Stimulated activated CD4-positive, alpha-beta T cell treated with anti-CD3 and anti-CD28 coated beads, Interleukin-1b, Interleukin-23, amount 100 ng/mL, for 1 hour (primary cell): ENCODE measurements around the gene OPA3.
A peak's percentile ranks its signal among the peaks of the same experiment; 100 is the strongest.

ENCODE experiments used
- DNase-seq, 2 donors: peaks; one replicate each; pipeline ENCODE4 v3.0.0-alpha.2; 2020; ENCODE audit warnings: low read depth in 2 of 2

Gene OPA3

DNA sequence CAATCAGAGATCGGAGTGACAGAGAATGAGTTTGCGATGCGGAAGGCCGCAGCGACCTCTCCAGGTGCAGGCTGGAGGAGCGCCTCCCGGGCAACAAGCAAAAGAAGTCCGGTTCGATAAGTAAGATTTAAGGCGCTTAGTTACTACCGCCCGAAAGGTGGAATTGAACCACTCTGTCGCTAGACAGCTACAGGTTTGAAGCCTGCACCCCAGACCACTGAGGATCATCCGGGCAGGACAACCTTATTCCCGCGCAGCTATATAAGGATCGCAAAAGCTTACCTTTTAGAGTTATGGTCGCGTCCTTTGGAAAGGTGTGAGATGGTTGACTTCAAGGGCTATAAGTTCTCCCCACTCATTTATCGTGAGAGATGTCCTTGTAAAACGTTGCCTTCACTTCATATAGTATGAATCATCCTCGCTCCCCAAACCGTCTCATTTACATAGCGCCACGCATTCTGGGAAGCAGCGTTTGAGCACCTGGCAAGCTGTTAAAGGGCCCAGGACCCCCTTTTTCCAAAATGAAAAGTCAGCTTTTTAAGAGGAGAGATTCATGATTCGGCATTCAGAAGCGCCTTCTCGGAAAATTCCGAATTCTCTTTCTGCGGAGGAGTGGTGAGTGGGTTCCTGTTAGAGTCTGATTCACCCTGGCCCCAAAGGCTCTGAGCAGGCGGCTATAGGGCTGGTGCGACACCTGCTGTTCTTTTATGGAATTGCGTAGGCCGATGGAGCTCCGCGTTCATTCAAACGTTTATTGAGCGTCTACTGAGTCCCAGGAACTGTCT lies 106.0 kb downstream of the OPA3 start:
- peak; percentile 74 to 84 for DNase-seq

DNA sequence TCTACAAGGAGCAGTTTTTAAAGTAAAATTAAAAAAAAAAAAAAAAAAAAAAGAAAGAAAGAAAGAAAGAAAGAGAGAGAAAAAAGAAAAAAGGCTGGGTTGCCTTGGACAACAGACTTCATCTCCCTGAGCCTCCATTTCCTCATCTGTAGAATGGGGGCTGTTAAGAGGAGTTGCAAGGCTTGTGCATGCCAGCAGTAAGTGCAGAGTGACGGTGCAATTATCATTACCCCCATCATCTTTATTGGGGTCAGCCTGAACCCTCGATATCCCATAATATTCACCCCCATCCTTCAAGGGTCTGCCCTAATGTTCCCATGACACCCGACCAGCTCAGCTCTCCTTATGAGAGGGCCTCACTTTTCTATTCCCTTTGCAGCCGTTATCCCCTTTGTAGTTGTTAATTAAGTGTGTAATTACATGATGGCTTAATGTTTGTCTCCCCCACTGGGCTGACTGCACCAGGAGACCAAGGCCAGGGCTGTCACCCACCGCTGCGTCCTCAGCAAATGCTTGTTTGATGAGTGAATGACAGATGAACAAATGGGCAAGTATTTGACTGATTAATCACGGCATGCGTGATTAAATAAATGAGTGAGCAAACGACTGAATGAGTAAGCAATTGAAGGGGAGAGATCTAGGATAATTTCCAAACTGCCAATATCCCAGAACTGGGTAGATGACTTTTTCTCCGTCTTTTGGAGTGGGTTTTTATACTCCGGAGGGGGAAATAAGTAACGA lies 106.7 kb downstream of the OPA3 start:
- no peak for DNase-seq
